8988T (cell line): ENCODE data around the gene ADAMTSL3.
"Not testable (repeated sequence)": the region's sequence is repeated elsewhere in the genome, so short reads cannot be mapped to it uniquely, and the experiment has no call there.

Experiments used
- DNase-seq: peaks from one replicate; pipeline ENCODE4 v3.0.0; 2011

ADAMTSL3 gene

GRCh38 chr15:84057714-84058331 lies 403.9 kb downstream of the ADAMTSL3 start:
- DNase-seq, result no peak

DNA sequence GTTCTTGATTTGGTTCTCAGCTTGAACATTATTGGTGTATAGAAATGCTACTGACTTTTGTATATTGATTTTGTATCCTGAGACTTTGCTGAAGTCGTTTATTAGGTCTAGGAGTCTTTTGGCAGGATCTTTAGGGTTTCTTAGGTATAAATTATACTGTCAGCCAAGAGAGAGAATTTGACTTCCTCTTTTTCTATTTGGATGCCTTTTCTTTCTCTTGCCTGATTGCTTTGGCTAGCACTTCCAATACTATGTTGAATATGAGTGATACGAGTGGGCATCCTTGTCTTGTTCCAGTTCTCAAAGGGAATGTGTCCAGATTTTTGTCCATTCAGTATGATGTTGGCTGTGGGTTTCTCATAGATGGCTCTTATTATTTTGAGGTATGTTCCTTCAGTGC lies 409.8 kb downstream of the ADAMTSL3 start:
- not testable (repeated sequence) for DNase-seq

DNA sequence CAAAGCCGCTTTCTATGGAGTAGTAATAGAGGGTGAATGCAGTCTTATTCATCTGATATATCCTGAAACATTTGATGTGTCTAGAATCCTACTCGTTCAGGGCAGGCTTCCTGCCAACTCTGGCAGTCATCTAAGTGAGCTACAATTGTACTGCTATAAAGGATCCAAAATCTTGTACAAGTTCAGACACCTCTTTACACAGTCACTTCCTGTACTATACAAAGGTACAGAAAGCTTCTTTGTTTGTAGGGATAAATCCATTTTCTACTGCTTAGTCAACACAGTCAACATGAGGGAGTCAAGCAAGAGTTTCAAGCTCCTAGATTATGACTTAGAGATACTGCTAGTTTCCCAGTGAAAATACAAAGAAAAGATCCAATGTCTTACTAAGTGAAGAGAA lies 414.8 kb downstream of the ADAMTSL3 start:
- DNase-seq, result not testable (repeated sequence)

- not testable (repeated sequence) for DNase-seq
Observed at GRCh38 chr15:84078038-84078437, 424.1 kb downstream of the ADAMTSL3 start.

DNA sequence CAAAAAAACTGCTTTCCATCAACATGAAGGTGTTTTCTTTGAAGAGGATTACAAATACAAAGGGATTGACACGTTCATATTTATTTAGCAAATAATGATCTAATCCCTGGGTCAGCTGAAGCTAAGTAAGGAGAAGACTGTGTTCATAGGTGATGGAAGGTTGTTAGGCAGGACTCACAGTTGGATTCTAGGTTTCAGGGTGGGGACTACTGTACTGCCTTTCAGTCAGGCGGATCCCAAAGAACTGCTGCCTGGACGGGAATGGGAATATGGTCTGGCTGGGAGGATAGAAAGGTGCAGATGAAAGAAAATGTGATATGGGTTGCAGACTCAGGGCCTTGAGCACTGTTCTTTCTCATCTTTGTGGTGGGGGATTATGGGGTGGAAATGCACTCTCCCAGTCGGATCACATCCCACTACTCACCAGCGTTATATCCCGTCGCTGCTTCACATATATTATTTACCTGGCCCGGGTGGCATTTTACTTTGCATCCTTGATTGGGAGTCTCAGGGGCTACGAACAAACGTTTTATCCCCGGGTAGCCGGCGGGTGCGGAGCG lies 425.5 kb downstream of the ADAMTSL3 start:
- not testable (repeated sequence) for DNase-seq

GRCh38 chr15:84079885-84080777 lies 426.2 kb downstream of the ADAMTSL3 start:
- DNase-seq, result no peak

DNA sequence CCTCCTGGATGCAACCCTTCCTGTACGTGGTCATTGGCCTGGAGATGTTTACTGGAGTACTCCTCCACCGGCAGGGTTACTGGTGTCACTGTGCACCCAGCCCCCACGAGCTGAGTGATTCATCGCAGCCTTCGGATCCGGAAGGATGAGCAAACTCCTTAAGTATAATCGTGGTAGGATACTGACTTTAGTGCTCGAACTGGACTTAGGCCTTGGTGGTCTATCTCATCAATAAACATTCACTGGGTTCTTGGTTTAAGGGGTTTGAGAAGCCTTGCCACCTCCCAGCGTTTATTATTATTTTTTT lies 426.8 kb downstream of the ADAMTSL3 start:
- DNase-seq, result not testable (repeated sequence)

DNA sequence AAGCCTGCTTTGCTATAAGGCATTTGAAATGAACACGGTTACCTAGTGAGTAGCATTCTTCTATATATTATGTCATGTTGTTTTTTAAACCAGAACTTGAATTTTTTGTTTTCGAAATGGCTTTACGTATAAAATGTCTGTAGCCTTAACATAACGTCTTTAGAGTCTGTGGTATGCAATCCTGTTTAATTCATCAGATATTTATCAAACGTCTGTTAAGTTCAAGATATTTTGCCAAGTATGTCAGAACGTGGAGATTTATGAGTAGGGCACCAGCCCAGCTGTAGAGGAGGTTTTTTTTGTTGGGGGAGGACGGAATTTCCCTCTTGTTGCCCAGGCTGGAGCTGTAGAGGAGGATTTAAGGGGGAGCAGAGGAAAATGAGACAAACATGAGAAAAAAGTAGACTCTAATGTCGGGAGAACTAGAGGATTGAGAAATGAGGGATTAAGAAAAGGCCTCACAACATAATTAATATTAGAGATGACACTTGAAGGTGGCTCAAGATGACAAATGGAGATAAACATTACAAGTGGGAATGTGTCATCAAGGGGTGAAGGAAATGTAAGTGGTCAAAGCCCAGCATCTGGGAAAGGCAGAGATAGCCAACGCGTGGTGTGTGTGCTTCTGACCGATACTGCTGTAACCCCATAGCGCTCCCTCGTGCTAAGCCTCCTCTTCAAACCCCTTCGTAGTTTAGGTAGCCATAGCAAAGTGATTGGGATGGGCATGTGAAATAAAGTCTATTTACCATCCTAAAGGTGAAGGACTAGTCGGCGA lies 427.7 kb downstream of the ADAMTSL3 start:
- no peak for DNase-seq

DNA sequence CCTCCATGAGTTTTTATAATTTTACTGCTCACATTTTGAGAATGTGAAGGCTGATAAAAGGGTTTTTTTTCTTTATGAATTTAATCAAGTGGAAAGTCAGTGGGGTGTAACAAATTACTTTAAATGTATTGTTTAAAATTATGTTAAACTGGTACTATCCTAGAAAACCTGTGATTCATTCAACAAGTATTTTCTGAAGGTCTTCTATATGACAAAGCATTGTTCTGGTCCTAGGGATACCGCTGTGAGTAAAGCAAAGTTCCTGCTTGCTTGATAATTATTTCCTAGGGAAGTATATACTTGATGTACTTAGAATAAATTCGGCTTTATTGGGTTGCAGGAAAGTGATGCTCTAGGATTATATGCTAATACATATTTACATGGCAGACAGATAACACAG lies 428.8 kb downstream of the ADAMTSL3 start:
- DNase-seq, result no peak

GRCh38 chr15:84086071-84086470 lies 432.1 kb downstream of the ADAMTSL3 start:
- not testable (repeated sequence) for DNase-seq
